Keratinocyte (primary cell): ENCODE data around the gene TICAM1. TPM values are rescaled to one million over a fixed set of nuclear protein-coding genes. Genes with fewer than 3 reads are reported as not detected.

Source experiments
- DNase-seq: peaks from one replicate; pipeline ENCODE4 v3.0.0-alpha.2; 2011; ENCODE audit warnings: low read depth, missing footprints, low spot score
- FAIRE-seq: peaks from 2 replicates; lab custom pipeline; 2011; peaks lifted over from hg19 to GRCh38; lab: Jason Lieb, UNC
- H2AFZ ChIP-seq: 2 replicates; pipeline ENCODE4 v1.6.0; 2012; ENCODE audit warnings: low read length, control low read depth, inconsistent platforms; ENCODE audit not compliant: control insufficient read depth
- H3K27ac ChIP-seq: 2 replicates; pipeline ENCODE4 v1.5.1; 2011; ENCODE audit warnings: low read length; ENCODE audit not compliant: control insufficient read depth, insufficient read depth
- H3K27me3 ChIP-seq: 3 replicates; pipeline ENCODE4 v1.6.0; 2011; ENCODE audit warnings: low read length; ENCODE audit not compliant: control insufficient read depth, insufficient read depth; ENCODE audit errors: extremely low read depth
- H3K36me3 ChIP-seq, 2 experiments: 2 replicates in 1 of 2; 3 replicates in 1 of 2; pipeline ENCODE4 v1.5.1; 2011; ENCODE audit warnings: low read length in 2 of 2, mild to moderate bottlenecking in 1 of 2; ENCODE audit not compliant: control insufficient read depth in 2 of 2, insufficient read depth in 2 of 2; ENCODE audit errors: extremely low read depth in 1 of 2
- H3K4me1 ChIP-seq: 3 replicates; pipeline ENCODE4 v1.5.1; 2011; ENCODE audit warnings: low read length; ENCODE audit not compliant: control insufficient read depth, insufficient read depth; ENCODE audit errors: extremely low read depth
- H3K4me2 ChIP-seq: 3 replicates; pipeline ENCODE4 v1.6.0; 2011; ENCODE audit warnings: low read depth, low read length; ENCODE audit not compliant: control insufficient read depth, insufficient read depth; ENCODE audit errors: extremely low read depth
- H3K4me3 ChIP-seq, 3 experiments: fragments of 200-600 bp in 1 of 3; sonication (generic) in 1 of 3; 2 replicates in 2 of 3; 3 replicates in 1 of 3; pipeline ENCODE4 v1.5.1; 2011 to 2016; ENCODE audit warnings: low read length in 3 of 3, mild to moderate bottlenecking in 3 of 3, control low read depth in 2 of 3, inconsistent platforms in 1 of 3, low read depth in 1 of 3, mixed read lengths in 1 of 3, mixed run types in 1 of 3, moderate library complexity in 1 of 3; ENCODE audit not compliant: control insufficient read depth in 2 of 3, insufficient read depth in 2 of 3; ENCODE audit errors: extremely low read depth in 1 of 3
- H3K79me2 ChIP-seq: 2 replicates; pipeline ENCODE4 v1.6.0; 2012; ENCODE audit warnings: low read length; ENCODE audit not compliant: control insufficient read depth, insufficient read depth
- H3K9ac ChIP-seq: 3 replicates; pipeline ENCODE4 v1.6.0; 2011; ENCODE audit warnings: low read length; ENCODE audit not compliant: control insufficient read depth, insufficient read depth; ENCODE audit errors: extremely low read depth
- H3K9me1 ChIP-seq: 3 replicates; pipeline ENCODE4 v1.6.0; 2011; ENCODE audit warnings: low read length; ENCODE audit not compliant: control insufficient read depth, insufficient read depth; ENCODE audit errors: extremely low read depth
- H3K9me3 ChIP-seq: 2 replicates; pipeline ENCODE4 v1.5.1; 2012; ENCODE audit warnings: low read depth, low read length; ENCODE audit not compliant: control insufficient read depth
- H4K20me1 ChIP-seq: 3 replicates; pipeline ENCODE4 v1.6.0; 2011; ENCODE audit warnings: low read length; ENCODE audit not compliant: control insufficient read depth, insufficient read depth; ENCODE audit errors: extremely low read depth
- EZH2 ChIP-seq: IDR thresholded peaks from one replicate; pipeline ENCODE4 v1.6.1; 2012; ENCODE audit warnings: inconsistent platforms, mild to moderate bottlenecking, low read length, moderate library complexity
- dilution Hi-C: fragments of 300-500 bp; cut with MboI; formaldehyde crosslinking; loops from one replicate; pipeline ENCODE4 v1.7.0; 2020; ENCODE audit warnings: low sequenced_read_pairs; ENCODE audit not compliant: extremely low pct_ligation_motif_present
- polyA plus RNA-seq, 5 experiments: library from polyadenylated mRNA; depleted of rRNA in 3 of 5; stranded (reverse) in 3 of 5; stranded (forward) in 1 of 5; unstranded in 1 of 5; fragments of >200 nt; gene quantifications; 1 replicate in 1 of 5; 2 replicates in 3 of 5; 3 replicates in 1 of 5; pipeline versions ENCODE4 v1.2.1 to v1.2.3, GENCODE V29; 2011 to 2012; ENCODE audit warnings: missing spikeins in 2 of 5, low read depth in 1 of 5, low replicate concordance in 1 of 5
- TF ChIP-seq, protein P1 (sequence below), 3 experiments: IDR thresholded peaks in 1 of 3; conservative IDR thresholded peaks in 1 of 3; optimal IDR thresholded peaks in 1 of 3; 2 replicates in 2 of 3; 3 replicates in 1 of 3; pipeline versions ENCODE3 to v1.5.1; 2011; ENCODE audit warnings: low read length in 3 of 3, mild to moderate bottlenecking in 3 of 3, moderate library complexity in 2 of 3, control low read depth in 1 of 3, inconsistent platforms in 1 of 3; ENCODE audit not compliant: insufficient read depth in 2 of 3; ENCODE audit errors: extremely low read depth in 1 of 3

The TICAM1 gene
- polyA plus RNA-seq, 1 donor (not counting 4 experiments of a cell fraction or from before 2014, with no cell fraction given) = 2.2 TPM

DNA sequence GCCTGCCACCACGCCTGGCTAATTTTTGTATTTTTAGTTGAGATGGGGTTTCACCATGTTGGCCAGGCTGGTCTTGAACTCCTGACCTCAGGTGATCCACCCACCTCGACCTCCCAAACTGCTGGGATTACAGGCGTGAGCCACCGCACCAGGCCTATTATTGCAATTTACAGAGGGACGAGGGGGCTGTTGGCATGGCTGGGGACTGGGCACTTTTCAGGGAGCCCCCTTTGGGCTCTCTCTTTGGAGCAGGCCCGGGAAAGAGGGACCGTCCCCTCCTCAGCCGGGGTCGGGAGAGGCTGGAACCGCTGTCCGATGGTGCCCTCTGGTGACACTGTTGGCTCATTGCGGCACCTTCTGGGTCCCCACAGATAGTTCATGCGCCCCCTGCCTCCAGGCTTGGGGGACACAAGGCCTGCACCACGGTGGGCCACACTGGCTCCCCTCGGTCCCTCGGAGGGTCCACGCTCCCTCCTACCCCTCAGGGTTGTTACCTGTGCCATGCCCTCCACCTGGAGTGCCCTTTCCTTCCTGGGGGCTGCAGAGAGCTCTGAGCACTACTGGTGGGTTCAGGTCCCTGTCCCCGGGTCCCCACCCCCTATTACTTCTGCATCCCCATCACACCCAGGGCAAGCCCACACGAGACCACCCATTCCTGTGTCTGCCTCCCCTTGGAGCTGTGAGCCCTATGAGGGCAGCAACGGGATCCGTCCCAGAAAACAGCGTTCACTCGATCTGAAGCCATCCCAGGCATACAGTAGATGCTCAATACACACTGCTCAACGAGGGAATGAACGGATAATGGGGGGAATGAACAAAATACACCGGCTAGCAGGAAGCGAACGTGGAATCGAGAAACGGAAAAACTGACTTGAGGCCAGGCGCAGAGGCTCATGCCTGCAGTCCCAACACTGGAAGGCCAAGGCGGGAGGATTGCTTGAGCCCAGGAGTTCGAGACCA is 27.5 kb downstream of the TICAM1 start:
- H3K4me2 ChIP-seq = no peak overlapping the region
- no peak for FAIRE-seq
- dilution Hi-C loops = no loop called here
- H3K9me1 ChIP-seq = no peaks in the 10 kb centered on the region
- no peak overlapping the region for H2AFZ ChIP-seq
- no peaks in the 10 kb centered on the region for H3K27me3 ChIP-seq
- H3K79me2 ChIP-seq = no peaks in the 10 kb centered on the region
- no peak overlapping the region for H3K27ac ChIP-seq
- H3K9me3 ChIP-seq = no peaks in the 10 kb centered on the region
- H3K36me3 ChIP-seq = no peaks in the 10 kb centered on the region
- peaks cover 13% of the 10 kb centered on the region for H3K4me1 ChIP-seq
- no peak overlapping the region for H3K9ac ChIP-seq
- no peaks in the 10 kb centered on the region for H4K20me1 ChIP-seq
- DNase-seq = no peak
- H3K4me3 ChIP-seq = no peak overlapping the region
- no peak for TF ChIP-seq EZH2
- TF ChIP-seq, protein P1, sequence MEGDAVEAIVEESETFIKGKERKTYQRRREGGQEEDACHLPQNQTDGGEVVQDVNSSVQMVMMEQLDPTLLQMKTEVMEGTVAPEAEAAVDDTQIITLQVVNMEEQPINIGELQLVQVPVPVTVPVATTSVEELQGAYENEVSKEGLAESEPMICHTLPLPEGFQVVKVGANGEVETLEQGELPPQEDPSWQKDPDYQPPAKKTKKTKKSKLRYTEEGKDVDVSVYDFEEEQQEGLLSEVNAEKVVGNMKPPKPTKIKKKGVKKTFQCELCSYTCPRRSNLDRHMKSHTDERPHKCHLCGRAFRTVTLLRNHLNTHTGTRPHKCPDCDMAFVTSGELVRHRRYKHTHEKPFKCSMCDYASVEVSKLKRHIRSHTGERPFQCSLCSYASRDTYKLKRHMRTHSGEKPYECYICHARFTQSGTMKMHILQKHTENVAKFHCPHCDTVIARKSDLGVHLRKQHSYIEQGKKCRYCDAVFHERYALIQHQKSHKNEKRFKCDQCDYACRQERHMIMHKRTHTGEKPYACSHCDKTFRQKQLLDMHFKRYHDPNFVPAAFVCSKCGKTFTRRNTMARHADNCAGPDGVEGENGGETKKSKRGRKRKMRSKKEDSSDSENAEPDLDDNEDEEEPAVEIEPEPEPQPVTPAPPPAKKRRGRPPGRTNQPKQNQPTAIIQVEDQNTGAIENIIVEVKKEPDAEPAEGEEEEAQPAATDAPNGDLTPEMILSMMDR (optimal IDR thresholded peaks at IDR 0.05 in 1 of 3, IDR thresholded peaks at IDR 0.05 in 1 of 3, conservative IDR thresholded peaks at IDR 0.05 in 1 of 3; ENCODE audit: extremely low read depth in 1 of 3, insufficient read depth in 2 of 3, low read length in 3 of 3) = peak; percentile 79 to 94 (median 83)

DNA sequence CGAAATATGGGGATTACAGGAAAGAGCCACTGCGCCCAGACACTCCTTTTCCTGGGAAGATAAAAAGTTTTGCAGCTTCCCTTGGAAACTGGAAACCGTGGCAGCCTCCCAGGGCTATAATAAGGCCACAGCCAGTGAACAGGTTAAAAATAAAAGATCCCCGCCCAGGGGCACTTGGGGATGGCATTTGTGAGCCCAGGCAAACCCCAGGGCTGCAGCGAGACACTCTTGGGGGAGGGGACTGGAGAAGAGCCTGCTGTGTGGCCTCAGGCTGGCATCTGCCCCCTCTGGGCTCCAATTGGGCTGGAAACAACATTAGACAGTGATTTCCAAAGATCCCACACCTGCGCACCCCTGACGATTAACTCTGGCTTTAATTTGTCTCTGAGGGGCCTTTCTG is 28.8 kb downstream of the TICAM1 start:
- H4K20me1 ChIP-seq = no peaks in the 10 kb centered on the region
- no peak for FAIRE-seq
- no peak overlapping the region for H2AFZ ChIP-seq
- H3K4me2 ChIP-seq = no peak overlapping the region
- H3K9me3 ChIP-seq = no peaks in the 10 kb centered on the region
- H3K9ac ChIP-seq = no peak overlapping the region
- no peaks in the 10 kb centered on the region for H3K79me2 ChIP-seq
- TF ChIP-seq, protein P1 (optimal IDR thresholded peaks at IDR 0.05 in 1 of 3, IDR thresholded peaks at IDR 0.05 in 1 of 3, conservative IDR thresholded peaks at IDR 0.05 in 1 of 3; ENCODE audit: extremely low read depth in 1 of 3, insufficient read depth in 2 of 3, low read length in 3 of 3) = no peak
- no peak for TF ChIP-seq EZH2
- no peak overlapping the region for H3K4me3 ChIP-seq
- H3K36me3 ChIP-seq = no peaks in the 10 kb centered on the region
- dilution Hi-C loops = no loop called here
- H3K9me1 ChIP-seq = no peaks in the 10 kb centered on the region
- H3K4me1 ChIP-seq = peaks cover 13% of the 10 kb centered on the region
- H3K27ac ChIP-seq = no peak overlapping the region
- no peak for DNase-seq
- no peaks in the 10 kb centered on the region for H3K27me3 ChIP-seq
